DND-41 (cell line): ENCODE measurements around the gene PBOV1.

Experiments
- ATAC-seq: fragments of 200-7000 bp; cut with Tn5 transposase; 3 replicates; pipeline ENCODE4 v1.9.1; 2021; ENCODE audit warnings: low read depth; ENCODE audit not compliant: insufficient read depth
- DNase-seq: peaks from one replicate; pipeline ENCODE4 v3.0.0-alpha.2; 2020
- H2AFZ ChIP-seq: 2 replicates; pipeline ENCODE4 v1.6.0; 2012; ENCODE audit warnings: low read depth, low read length
- H3K27ac ChIP-seq: 2 replicates; pipeline ENCODE4 v1.5.1; 2012; ENCODE audit warnings: low read length, inconsistent platforms
- H3K27me3 ChIP-seq: fragments of 200-600 bp; sonication (generic); 2 replicates; pipeline ENCODE4 v1.6.0; 2012; ENCODE audit warnings: low read length, mild to moderate bottlenecking, inconsistent platforms; ENCODE audit not compliant: insufficient read depth, poor library complexity
- H3K36me3 ChIP-seq: 2 replicates; pipeline ENCODE4 v1.5.1; 2012; ENCODE audit warnings: low read length, inconsistent platforms; ENCODE audit not compliant: insufficient read depth
- H3K4me1 ChIP-seq: 2 replicates; pipeline ENCODE4 v1.5.1; 2012; ENCODE audit warnings: mild to moderate bottlenecking, low read length; ENCODE audit not compliant: insufficient read depth
- H3K4me2 ChIP-seq: 2 replicates; pipeline ENCODE4 v1.6.0; 2012; ENCODE audit warnings: mild to moderate bottlenecking, moderate library complexity, low read length, inconsistent platforms; ENCODE audit not compliant: insufficient read depth
- H3K4me3 ChIP-seq, 2 experiments: fragments of 200-600 bp in 1 of 2; shearing (Covaris generic) in 1 of 2; 2 replicates each; pipeline ENCODE4 v1.5.1; 2012 to 2016; ENCODE audit warnings: inconsistent platforms in 2 of 2, low read length in 2 of 2, mild to moderate bottlenecking in 2 of 2, low read depth in 1 of 2, moderate library complexity in 1 of 2
- H3K79me2 ChIP-seq: 2 replicates; pipeline ENCODE4 v1.6.0; 2012; ENCODE audit warnings: low read length, inconsistent platforms; ENCODE audit not compliant: insufficient read depth
- H3K9ac ChIP-seq: 2 replicates; pipeline ENCODE4 v1.6.0; 2012; ENCODE audit warnings: low read depth, mild to moderate bottlenecking, inconsistent platforms, low read length, moderate library complexity
- H3K9me3 ChIP-seq: 2 replicates; pipeline ENCODE4 v1.5.1; 2012; ENCODE audit warnings: low read length, moderate library complexity, mild to moderate bottlenecking, inconsistent platforms; ENCODE audit not compliant: insufficient read depth, severe bottlenecking
- H4K20me1 ChIP-seq: 2 replicates; pipeline ENCODE4 v1.6.0; 2012; ENCODE audit warnings: low read length; ENCODE audit not compliant: insufficient read depth
- EZH2 ChIP-seq: IDR thresholded peaks from 3 replicates; pipeline ENCODE4 v1.6.1; 2012; ENCODE audit warnings: borderline replicate concordance, low read depth, mild to moderate bottlenecking, moderate library complexity, low read length, inconsistent platforms; ENCODE audit not compliant: severe bottlenecking
- TF ChIP-seq, protein P1 (sequence below): IDR thresholded peaks from 2 replicates; pipeline ENCODE4 v1.5.1; 2012; ENCODE audit warnings: borderline replicate concordance, low read length, moderate library complexity, mild to moderate bottlenecking; ENCODE audit not compliant: poor library complexity, severe bottlenecking; ENCODE audit errors: extremely low read depth

PBOV1 gene

DNA sequence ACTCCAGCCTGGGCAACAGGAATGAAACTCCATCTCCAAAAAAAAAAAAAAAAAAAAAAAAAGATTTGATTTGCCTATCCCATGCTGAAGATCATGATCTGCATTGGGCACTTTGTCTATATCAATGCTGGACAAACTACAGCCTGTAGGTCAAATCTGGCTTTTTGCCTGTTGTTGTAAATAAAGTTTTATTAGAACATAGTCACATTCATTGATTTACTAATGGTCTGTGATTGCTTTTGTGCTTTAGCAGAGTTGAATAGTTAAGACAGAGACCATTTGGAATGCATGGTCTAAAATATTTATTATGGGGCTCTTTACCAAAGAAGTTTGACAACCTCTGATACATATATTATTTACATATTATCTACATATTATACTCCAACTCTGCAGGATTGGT is 14.0 kb downstream of the PBOV1 start:
- no peak overlapping the region for H3K9ac ChIP-seq
- no peak overlapping the region for H3K4me2 ChIP-seq
- no peak overlapping the region for H2AFZ ChIP-seq
- no peak overlapping the region for H3K27ac ChIP-seq
- ATAC-seq = no peak
- no peaks in the 10 kb centered on the region for H3K36me3 ChIP-seq
- H3K27me3 ChIP-seq = peaks cover 10% of the 10 kb centered on the region
- TF ChIP-seq, protein P1, sequence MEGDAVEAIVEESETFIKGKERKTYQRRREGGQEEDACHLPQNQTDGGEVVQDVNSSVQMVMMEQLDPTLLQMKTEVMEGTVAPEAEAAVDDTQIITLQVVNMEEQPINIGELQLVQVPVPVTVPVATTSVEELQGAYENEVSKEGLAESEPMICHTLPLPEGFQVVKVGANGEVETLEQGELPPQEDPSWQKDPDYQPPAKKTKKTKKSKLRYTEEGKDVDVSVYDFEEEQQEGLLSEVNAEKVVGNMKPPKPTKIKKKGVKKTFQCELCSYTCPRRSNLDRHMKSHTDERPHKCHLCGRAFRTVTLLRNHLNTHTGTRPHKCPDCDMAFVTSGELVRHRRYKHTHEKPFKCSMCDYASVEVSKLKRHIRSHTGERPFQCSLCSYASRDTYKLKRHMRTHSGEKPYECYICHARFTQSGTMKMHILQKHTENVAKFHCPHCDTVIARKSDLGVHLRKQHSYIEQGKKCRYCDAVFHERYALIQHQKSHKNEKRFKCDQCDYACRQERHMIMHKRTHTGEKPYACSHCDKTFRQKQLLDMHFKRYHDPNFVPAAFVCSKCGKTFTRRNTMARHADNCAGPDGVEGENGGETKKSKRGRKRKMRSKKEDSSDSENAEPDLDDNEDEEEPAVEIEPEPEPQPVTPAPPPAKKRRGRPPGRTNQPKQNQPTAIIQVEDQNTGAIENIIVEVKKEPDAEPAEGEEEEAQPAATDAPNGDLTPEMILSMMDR = no peak
- TF ChIP-seq EZH2 = no peak
- no peaks in the 10 kb centered on the region for H3K9me3 ChIP-seq
- no peaks in the 10 kb centered on the region for H3K4me1 ChIP-seq
- H3K79me2 ChIP-seq = no peaks in the 10 kb centered on the region
- no peaks in the 10 kb centered on the region for H4K20me1 ChIP-seq
- no peak for DNase-seq
- H3K4me3 ChIP-seq = no peak overlapping the region

DNA sequence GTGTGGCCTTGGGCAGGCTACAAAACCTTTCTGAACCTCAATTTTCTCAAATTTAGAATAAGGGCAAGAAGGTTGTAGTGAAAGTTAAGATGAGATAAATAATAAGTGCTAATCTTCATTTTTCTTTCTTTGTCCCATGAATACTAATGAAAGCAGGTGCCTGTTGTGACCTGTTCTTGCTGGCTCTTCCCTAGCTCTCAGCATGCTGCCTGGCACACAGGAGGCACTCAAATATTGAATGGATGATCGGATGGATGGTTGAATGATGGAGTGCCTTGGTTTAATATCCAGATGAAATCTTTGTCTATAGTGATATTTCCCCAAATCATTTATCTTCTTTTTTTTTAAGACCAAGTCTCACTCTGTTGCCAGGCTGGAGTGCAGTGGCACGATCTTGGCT is 15.0 kb downstream of the PBOV1 start:
- TF ChIP-seq, protein P1 = no peak
- no peaks in the 10 kb centered on the region for H4K20me1 ChIP-seq
- no peak overlapping the region for H3K4me3 ChIP-seq
- DNase-seq (no peak), ATAC-seq (no peak)
- H3K79me2 ChIP-seq = no peaks in the 10 kb centered on the region
- H3K27me3 ChIP-seq = peaks cover 10% of the 10 kb centered on the region
- H3K9ac ChIP-seq = no peak overlapping the region
- H3K9me3 ChIP-seq = no peaks in the 10 kb centered on the region
- no peaks in the 10 kb centered on the region for H3K36me3 ChIP-seq
- H3K4me2 ChIP-seq = no peak overlapping the region
- H2AFZ ChIP-seq = no peak overlapping the region
- H3K27ac ChIP-seq = no peak overlapping the region
- no peaks in the 10 kb centered on the region for H3K4me1 ChIP-seq

DNA sequence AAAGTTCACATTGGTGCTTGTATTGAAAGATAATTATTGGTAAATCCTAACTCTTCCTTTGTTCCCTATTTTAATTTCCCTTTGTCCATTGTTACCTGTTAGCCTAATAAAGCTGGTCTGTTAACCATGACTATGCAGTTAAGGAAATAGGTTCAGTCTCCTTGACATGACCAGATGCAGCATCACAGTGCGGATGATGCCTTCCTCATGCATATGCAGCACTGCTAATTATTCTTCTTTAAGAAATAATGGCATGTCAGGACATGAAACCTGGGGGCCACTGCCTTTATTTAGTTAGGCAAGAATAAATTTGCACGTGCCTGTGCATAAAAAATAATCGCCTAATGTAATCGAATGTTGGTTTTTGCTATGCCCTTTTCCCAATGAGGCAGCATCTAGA is 16.5 kb downstream of the PBOV1 start:
- H3K4me1 ChIP-seq = no peaks in the 10 kb centered on the region
- H3K27me3 ChIP-seq = peaks cover 10% of the 10 kb centered on the region
- no peak overlapping the region for H3K9ac ChIP-seq
- no peak for ATAC-seq
- H3K4me2 ChIP-seq = no peak overlapping the region
- no peak for TF ChIP-seq EZH2
- TF ChIP-seq, protein P1 = no peak
- no peak for DNase-seq
- no peak overlapping the region for H2AFZ ChIP-seq
- H3K27ac ChIP-seq = no peak overlapping the region
- H3K9me3 ChIP-seq = no peaks in the 10 kb centered on the region
- H3K4me3 ChIP-seq = no peak overlapping the region
- H4K20me1 ChIP-seq = no peaks in the 10 kb centered on the region
- no peaks in the 10 kb centered on the region for H3K79me2 ChIP-seq
- no peaks in the 10 kb centered on the region for H3K36me3 ChIP-seq
